ENCODE data around the gene TPX2.

Gene TPX2

DNA sequence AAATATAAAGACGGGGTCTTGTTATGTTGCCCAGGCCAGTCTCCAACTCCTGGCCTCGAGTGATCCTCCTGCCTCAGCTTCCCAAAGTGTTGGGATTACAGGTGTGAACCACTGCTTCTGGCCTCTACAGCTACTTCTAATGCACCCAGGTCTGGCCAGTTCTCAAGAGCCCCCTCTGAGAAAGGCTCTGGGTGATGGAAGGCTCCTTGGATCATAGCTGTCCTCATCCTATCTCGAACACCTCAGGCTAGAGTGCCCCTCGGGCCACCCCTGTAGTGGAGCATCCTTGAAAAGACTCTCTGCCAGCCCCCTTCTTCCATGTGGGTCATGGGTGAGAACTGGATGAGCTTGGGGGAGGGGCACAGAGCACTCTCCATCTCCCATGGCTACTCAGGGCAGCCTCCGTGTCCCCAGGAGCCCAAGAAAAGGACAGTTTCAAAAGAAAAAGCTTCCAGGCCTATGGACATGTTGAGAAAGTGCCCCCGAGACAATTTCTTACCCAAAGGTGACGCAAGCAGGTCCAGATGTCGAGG lies 79.4 kb downstream of the TPX2 start:
- Histone ChIP-seq H3K9me3 (ENCODE audit: insufficient read depth, low read length) (no peaks in the 10 kb centered on the region), H4K20me1 (ENCODE audit: low read depth, low read length) (no peaks in the 10 kb centered on the region), H3K79me2 (ENCODE audit: insufficient read depth, low read length) (no peaks in the 10 kb centered on the region), H3K4me2 (ENCODE audit: low read depth, low read length, poor library complexity, severe bottlenecking) (no peak overlapping the region), H3K36me3 (ENCODE audit: low read length) (no peaks in the 10 kb centered on the region), H3K27me3 (ENCODE audit: low read length) (no peaks in the 10 kb centered on the region), H3K9ac (ENCODE audit: low read length) (no peak overlapping the region), H3K9me2 (replicated peaks; ENCODE audit: insufficient read depth, low read length) (no peaks in the 10 kb centered on the region), H3K4me3 (ENCODE audit: insufficient read depth, low read length, poor library complexity, severe bottlenecking) (no peak overlapping the region), H3K27ac (ENCODE audit: low read depth, low read length) (no peak overlapping the region), H3F3A (ENCODE audit: insufficient read depth) (no peaks in the 10 kb centered on the region), H2AFZ (ENCODE audit: low read depth, low read length, severe bottlenecking) (no peak overlapping the region)
- TF ChIP-seq, protein P1, sequence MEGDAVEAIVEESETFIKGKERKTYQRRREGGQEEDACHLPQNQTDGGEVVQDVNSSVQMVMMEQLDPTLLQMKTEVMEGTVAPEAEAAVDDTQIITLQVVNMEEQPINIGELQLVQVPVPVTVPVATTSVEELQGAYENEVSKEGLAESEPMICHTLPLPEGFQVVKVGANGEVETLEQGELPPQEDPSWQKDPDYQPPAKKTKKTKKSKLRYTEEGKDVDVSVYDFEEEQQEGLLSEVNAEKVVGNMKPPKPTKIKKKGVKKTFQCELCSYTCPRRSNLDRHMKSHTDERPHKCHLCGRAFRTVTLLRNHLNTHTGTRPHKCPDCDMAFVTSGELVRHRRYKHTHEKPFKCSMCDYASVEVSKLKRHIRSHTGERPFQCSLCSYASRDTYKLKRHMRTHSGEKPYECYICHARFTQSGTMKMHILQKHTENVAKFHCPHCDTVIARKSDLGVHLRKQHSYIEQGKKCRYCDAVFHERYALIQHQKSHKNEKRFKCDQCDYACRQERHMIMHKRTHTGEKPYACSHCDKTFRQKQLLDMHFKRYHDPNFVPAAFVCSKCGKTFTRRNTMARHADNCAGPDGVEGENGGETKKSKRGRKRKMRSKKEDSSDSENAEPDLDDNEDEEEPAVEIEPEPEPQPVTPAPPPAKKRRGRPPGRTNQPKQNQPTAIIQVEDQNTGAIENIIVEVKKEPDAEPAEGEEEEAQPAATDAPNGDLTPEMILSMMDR (IDR thresholded peaks at IDR 0.05; ENCODE audit: insufficient read depth, low read length, poor library complexity, severe bottlenecking), result no peak
- TF ChIP-seq EZH2phosphoT487 (conservative IDR thresholded peaks at IDR 0.05; ENCODE audit: low read length), result no peak

DNA sequence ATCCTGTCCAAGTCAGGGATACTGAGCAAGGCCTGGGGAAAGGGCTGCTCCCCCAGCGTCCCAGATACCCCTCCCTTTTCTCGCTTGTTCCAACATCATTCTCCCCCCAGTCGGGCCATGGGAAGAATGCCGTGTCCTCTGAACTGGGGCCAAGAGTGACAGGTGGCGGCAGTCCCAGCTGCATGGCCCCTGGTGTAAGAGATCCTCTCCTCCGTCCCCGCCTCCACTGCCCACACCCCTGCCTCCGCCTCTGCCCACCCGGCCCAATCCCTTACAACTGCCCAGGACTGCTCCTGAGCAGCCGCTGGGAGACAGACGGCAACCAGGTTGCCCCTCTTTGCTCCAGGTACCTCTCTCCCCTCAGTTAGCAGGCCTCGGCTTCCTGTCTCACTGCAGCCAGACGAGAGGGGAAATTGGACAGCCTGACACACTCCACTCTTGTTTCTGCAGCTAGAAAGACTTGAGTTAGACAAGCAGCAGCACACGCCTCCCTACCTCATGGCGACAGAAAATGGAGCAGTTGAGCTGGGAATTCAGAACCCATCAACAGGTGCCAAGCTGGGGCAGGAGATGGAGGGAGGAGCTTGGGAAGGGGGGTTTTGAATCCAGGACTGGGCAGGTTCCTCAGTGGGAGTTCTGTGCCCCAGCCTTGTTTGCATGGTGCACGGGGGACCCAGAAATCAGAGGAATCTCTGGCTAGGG lies 80.1 kb downstream of the TPX2 start, which contains the start of gene MYLK2:
TSS of gene MYLK2 (plus strand) at position 274 of the 702 bp plus-strand sequence. CDS start at position 499, 225 bp downstream.
- Histone ChIP-seq H3K9ac (ENCODE audit: low read length) (no peak within 1 kb of the TSS), H3K9me2 (replicated peaks; ENCODE audit: insufficient read depth, low read length) (no peaks in the 10 kb centered on the region), H3K9me3 (ENCODE audit: insufficient read depth, low read length) (no peaks in the 10 kb centered on the region), H3K4me2 (ENCODE audit: low read depth, low read length, poor library complexity, severe bottlenecking) (no peak within 1 kb of the TSS), H3F3A (ENCODE audit: insufficient read depth) (no peaks in the 10 kb centered on the region), H3K79me2 (ENCODE audit: insufficient read depth, low read length) (no peaks in the 10 kb centered on the region), H3K4me3 (ENCODE audit: insufficient read depth, low read length, poor library complexity, severe bottlenecking) (no peak within 1 kb of the TSS), H3K27ac (ENCODE audit: low read depth, low read length) (no peak within 1 kb of the TSS), H2AFZ (ENCODE audit: low read depth, low read length, severe bottlenecking) (no peak within 1 kb of the TSS), H3K36me3 (ENCODE audit: low read length) (no peaks in the 10 kb centered on the region), H4K20me1 (ENCODE audit: low read depth, low read length) (no peaks in the 10 kb centered on the region), H3K27me3 (ENCODE audit: low read length) (no peaks in the 10 kb centered on the region)
- TF ChIP-seq EZH2phosphoT487 (conservative IDR thresholded peaks at IDR 0.05; ENCODE audit: low read length), result no peak
- TF ChIP-seq, protein P1 (IDR thresholded peaks at IDR 0.05; ENCODE audit: insufficient read depth, low read length, poor library complexity, severe bottlenecking), result no peak

DNA sequence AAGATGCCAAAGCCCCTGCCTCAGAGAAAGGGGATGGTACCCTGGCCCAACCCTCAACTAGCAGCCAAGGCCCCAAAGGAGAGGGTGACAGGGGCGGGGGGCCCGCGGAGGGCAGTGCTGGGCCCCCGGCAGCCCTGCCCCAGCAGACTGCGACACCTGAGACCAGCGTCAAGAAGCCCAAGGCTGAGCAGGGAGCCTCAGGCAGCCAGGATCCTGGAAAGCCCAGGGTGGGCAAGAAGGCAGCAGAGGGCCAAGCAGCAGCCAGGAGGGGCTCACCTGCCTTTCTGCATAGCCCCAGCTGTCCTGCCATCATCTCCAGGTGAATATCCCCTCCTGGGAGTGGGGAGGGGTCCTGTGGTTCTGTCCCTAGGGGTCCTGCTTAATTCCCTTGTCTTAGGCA lies 81.1 kb downstream of the TPX2 start:
- Histone ChIP-seq H3K9ac (ENCODE audit: low read length) (no peak overlapping the region), H3K9me3 (ENCODE audit: insufficient read depth, low read length) (no peaks in the 10 kb centered on the region), H3K27ac (ENCODE audit: low read depth, low read length) (no peak overlapping the region), H4K20me1 (ENCODE audit: low read depth, low read length) (no peaks in the 10 kb centered on the region), H3K79me2 (ENCODE audit: insufficient read depth, low read length) (no peaks in the 10 kb centered on the region), H3K27me3 (ENCODE audit: low read length) (no peaks in the 10 kb centered on the region), H3K9me2 (replicated peaks; ENCODE audit: insufficient read depth, low read length) (no peaks in the 10 kb centered on the region), H3K4me2 (ENCODE audit: low read depth, low read length, poor library complexity, severe bottlenecking) (no peak overlapping the region), H2AFZ (ENCODE audit: low read depth, low read length, severe bottlenecking) (no peak overlapping the region), H3K4me3 (ENCODE audit: insufficient read depth, low read length, poor library complexity, severe bottlenecking) (no peak overlapping the region), H3K36me3 (ENCODE audit: low read length) (no peaks in the 10 kb centered on the region), H3F3A (ENCODE audit: insufficient read depth) (no peaks in the 10 kb centered on the region)
- TF ChIP-seq EZH2phosphoT487 (conservative IDR thresholded peaks at IDR 0.05; ENCODE audit: low read length), result no peak
- TF ChIP-seq, protein P1 (IDR thresholded peaks at IDR 0.05; ENCODE audit: insufficient read depth, low read length, poor library complexity, severe bottlenecking), result no peak
